HCT116 (cell line): ENCODE data around the gene TLCD2. TPM values are rescaled to one million over a fixed set of nuclear protein-coding genes. Genes with fewer than 3 reads are reported as not detected.

ENCODE experiments used
- ATAC-seq: fragments of 200-7000 bp; cut with Tn5 transposase; 2 replicates; pipeline ENCODE4 v1.9.1; 2020; ENCODE audit warnings: mild to moderate bottlenecking, moderate library complexity
- BruUV-seq: library from RNA; stranded (reverse); fragments of 400-500 nt; replicated peaks from 2 replicates; lab custom pipeline; 2021; lab: Mats Ljungman, UMichigan
- CTCF ChIA-PET: fragments of 300-600 bp; sonication (Branson Sonifier 250); formaldehyde crosslinking; loops from one replicate; lab custom pipeline; 2021; ENCODE audit warnings: antibody characterized with exemption; lab: Charles Lee
- POLR2A ChIA-PET: fragments of 300-600, 350-600 bp; sonication (Branson Sonifier 250); formaldehyde crosslinking; loops from one replicate; lab custom pipeline; 2021; ENCODE audit warnings: antibody characterized with exemption; lab: Charles Lee
- RAD21 ChIA-PET, 2 experiments: fragments of 300-600 bp; sonication (Branson Sonifier 250); formaldehyde crosslinking; loops; one replicate each; lab custom pipeline; 2023; ENCODE audit warnings: low total read pairs in 2 of 2; ENCODE audit not compliant: uncharacterized antibody in 2 of 2, unreplicated experiment in 2 of 2, low non-redundant PET in 1 of 2; lab: Charles Lee
- DNase-seq: peaks from one replicate; pipeline ENCODE4 v3.0.0-alpha.2; 2010; ENCODE audit warnings: low read depth, low spot score
- H2AFZ ChIP-seq: fragments of 200-600 bp; shearing (Covaris generic), sonication (generic); 2 replicates; pipeline ENCODE4 v1.6.1; 2017; ENCODE audit warnings: low read depth, mixed run types, mixed read lengths, antibody characterized with exemption, low read length; ENCODE audit not compliant: poor library complexity, severe bottlenecking
- H3K27ac ChIP-seq: 2 replicates; pipeline ENCODE4 v1.5.1; 2012; ENCODE audit warnings: low read depth, low read length
- H3K27me3 ChIP-seq: fragments of 200-600 bp; sonication (generic); 2 replicates; pipeline ENCODE4 v1.6.1; 2016; ENCODE audit warnings: mixed run types, low read length, mixed read lengths; ENCODE audit not compliant: insufficient read depth
- H3K36me3 ChIP-seq, 2 experiments: fragments of 200-500 bp in 1 of 2; fragments of 200-600 bp in 1 of 2; sonication (Bioruptor generic) in 1 of 2; sonication (generic) in 1 of 2; 2 replicates each; pipeline versions ENCODE4 v1.5.1 to v1.6.1; 2014 to 2016; ENCODE audit warnings: low read length in 2 of 2, inconsistent platforms in 1 of 2, mixed read lengths in 1 of 2, mixed run types in 1 of 2; ENCODE audit not compliant: insufficient read depth in 2 of 2, control insufficient read depth in 1 of 2
- H3K4me1 ChIP-seq, 2 experiments: fragments of 200-600 bp in 1 of 2; sonication (generic) in 1 of 2; 2 replicates each; pipeline versions ENCODE4 v1.5.1 to v1.6.1; 2012 to 2017; ENCODE audit warnings: low read length in 2 of 2, inconsistent platforms in 1 of 2, mild to moderate bottlenecking in 1 of 2, mixed read lengths in 1 of 2, mixed run types in 1 of 2, moderate library complexity in 1 of 2; ENCODE audit not compliant: insufficient read depth in 2 of 2, control insufficient read depth in 1 of 2
- H3K4me2 ChIP-seq: fragments of 200-600 bp; sonication (generic); 2 replicates; pipeline ENCODE4 v1.6.1; 2017; ENCODE audit warnings: mixed run types, low read length, mixed read lengths
- H3K4me3 ChIP-seq, 2 experiments: fragments of 200-600 bp in 1 of 2; sonication (generic) in 1 of 2; replicated peaks in 1 of 2; 2 replicates each; pipeline ENCODE4 v1.5.1; 2011 to 2016; ENCODE audit warnings: low read length in 2 of 2, control low read depth in 1 of 2, low read depth in 1 of 2, mild to moderate bottlenecking in 1 of 2, mixed read lengths in 1 of 2, mixed run types in 1 of 2
- H3K79me2 ChIP-seq: fragments of 200-600 bp; sonication (generic); 2 replicates; pipeline ENCODE4 v1.6.1; 2017; ENCODE audit warnings: mild to moderate bottlenecking, mixed run types, low read length, moderate library complexity, mixed read lengths; ENCODE audit not compliant: insufficient read depth
- H3K9ac ChIP-seq: fragments of 200-600 bp; sonication (generic); 2 replicates; pipeline ENCODE4 v1.6.1; 2016; ENCODE audit warnings: low read length, mixed read lengths
- H3K9me2 ChIP-seq: fragments of 200-600 bp; sonication (generic), shearing (Covaris generic); 2 replicates; pipeline ENCODE4 v1.6.1; 2017; ENCODE audit warnings: mixed run types, mild to moderate bottlenecking, moderate library complexity; ENCODE audit not compliant: insufficient read depth
- H3K9me3 ChIP-seq, 2 experiments: fragments of 200-500 bp in 1 of 2; fragments of 200-600 bp in 1 of 2; sonication (Bioruptor generic) in 1 of 2; sonication (generic) in 1 of 2; 2 replicates each; pipeline ENCODE4 v1.6.1; 2014 to 2017; ENCODE audit warnings: low read length in 2 of 2, mixed read lengths in 2 of 2, inconsistent platforms in 1 of 2, low read depth in 1 of 2, mild to moderate bottlenecking in 1 of 2, mixed run types in 1 of 2, moderate library complexity in 1 of 2; ENCODE audit not compliant: control insufficient read depth in 1 of 2, insufficient read depth in 1 of 2
- H4K20me1 ChIP-seq: fragments of 200-600 bp; sonication (generic), shearing (Covaris generic); 2 replicates; pipeline ENCODE4 v1.6.1; 2017; ENCODE audit warnings: mixed run types, mild to moderate bottlenecking, moderate library complexity; ENCODE audit not compliant: insufficient read depth
- ATF3 ChIP-seq: IDR thresholded peaks from 2 replicates; pipeline ENCODE4 v1.6.1; 2012
- CBX3 ChIP-seq: IDR thresholded peaks from 2 replicates; pipeline ENCODE4 v1.6.1; 2012; ENCODE audit warnings: low read depth
- CEBPB ChIP-seq: IDR thresholded peaks from 2 replicates; pipeline ENCODE4 v1.6.1; 2012; ENCODE audit warnings: low read depth
- ELF1 ChIP-seq: IDR thresholded peaks from 2 replicates; pipeline ENCODE4 v1.6.1; 2012; ENCODE audit warnings: low read depth, borderline replicate concordance
- EZH2 ChIP-seq: fragments of 200-600 bp; sonication (generic); IDR thresholded peaks from 2 replicates; pipeline ENCODE4 v1.6.1; 2017; ENCODE audit warnings: antibody characterized with exemption, mixed run types
- EZH2phosphoT487 ChIP-seq: fragments of 200-600 bp; IDR thresholded peaks from 2 replicates; pipeline ENCODE4 v1.6.1; 2018; ENCODE audit warnings: antibody characterized with exemption, borderline replicate concordance
- FOSL1 ChIP-seq: IDR thresholded peaks from 2 replicates; pipeline ENCODE4 v1.6.1; 2012; ENCODE audit warnings: low read depth
- POLR2AphosphoS5 ChIP-seq: IDR thresholded peaks from 2 replicates; pipeline ENCODE4 v1.6.1; 2011; ENCODE audit warnings: mild to moderate bottlenecking, low read depth, low read length, moderate library complexity
- REST ChIP-seq: IDR thresholded peaks from 2 replicates; pipeline ENCODE4 v1.6.1; 2012; ENCODE audit warnings: low read depth
- SIN3A ChIP-seq: IDR thresholded peaks from 2 replicates; pipeline ENCODE4 v1.6.1; 2012; ENCODE audit warnings: low read depth
- SP1 ChIP-seq: IDR thresholded peaks from 2 replicates; pipeline ENCODE4 v1.6.1; 2012; ENCODE audit warnings: low read depth
- SRF ChIP-seq: IDR thresholded peaks from 2 replicates; pipeline ENCODE4 v1.6.1; 2012; ENCODE audit warnings: low read depth
- TCF7L2 ChIP-seq: IDR thresholded peaks from 2 replicates; pipeline ENCODE4 v1.7.0; 2011; ENCODE audit warnings: borderline replicate concordance, inconsistent platforms; ENCODE audit not compliant: insufficient read depth, insufficient read length; ENCODE audit errors: extremely low read depth
- ZBTB33 ChIP-seq: IDR thresholded peaks from 2 replicates; pipeline ENCODE4 v1.6.1; 2011; ENCODE audit warnings: mild to moderate bottlenecking, low read length, moderate library complexity; ENCODE audit not compliant: insufficient replicate concordance; ENCODE audit errors: extremely low read depth
- ZNF274 ChIP-seq: fragments of 200-500 bp; sonication (Bioruptor generic); IDR thresholded peaks from 2 replicates; pipeline ENCODE4 v1.6.1; 2014; ENCODE audit warnings: mild to moderate bottlenecking, low read depth, low read length, inconsistent platforms
- intact Hi-C: fragments of 100-400 bp; cut with micrococcal nuclease; formaldehyde crosslinking; loops from 2 replicates; pipeline ENCODE4 v1.10.0; 2022
- total RNA-seq: library from RNA; stranded (reverse); gene quantifications from one replicate; pipeline ENCODE4 v1.2.1, GENCODE V29; 2021; ENCODE audit not compliant: unreplicated experiment

Gene TLCD2
- total RNA-seq, 1 experiment from 2014 or later, result 1.8 TPM

- H3K27me3 ChIP-seq, result no peaks in the 10 kb centered on the region
- no peak overlapping the region for H3K4me3 ChIP-seq
- H3K36me3 ChIP-seq, result no peaks in the 10 kb centered on the region
- no peaks in the 10 kb centered on the region for H3K4me1 ChIP-seq
- no peak for TF ChIP-seq SIN3A
- no peak for TF ChIP-seq POLR2AphosphoS5
- no peak for TF ChIP-seq CEBPB
- no peak for TF ChIP-seq ZBTB33
- TF ChIP-seq ELF1, result no peak
- TF ChIP-seq SP1, result no peak
- TF ChIP-seq FOSL1, result no peak
- TF ChIP-seq TCF7L2, result no peak
- TF ChIP-seq EZH2, result no peak
- TF ChIP-seq SRF, result no peak
- no peak for TF ChIP-seq CBX3
- TF ChIP-seq ZNF274, result no peak
- no peak for TF ChIP-seq REST
- no peak for TF ChIP-seq ATF3
- TF ChIP-seq EZH2phosphoT487, result no peak
- RAD21 ChIA-PET, result no interaction called here
- no peaks in the 10 kb centered on the region for H4K20me1 ChIP-seq
- H2AFZ ChIP-seq, result no peak overlapping the region
- POLR2A ChIA-PET, result no interaction called here
- CTCF ChIA-PET, result no interaction called here
- H3K27ac ChIP-seq, result no peak overlapping the region
- H3K9me2 ChIP-seq, result no peaks in the 10 kb centered on the region
- intact Hi-C loops, result no loop called here
- ATAC-seq (no peak), DNase-seq (no peak)
- no peaks in the 10 kb centered on the region for H3K9me3 ChIP-seq
- H3K9ac ChIP-seq, result no peak overlapping the region
- no peaks in the 10 kb centered on the region for H3K79me2 ChIP-seq
- no peak overlapping the region for H3K4me2 ChIP-seq
- BruUV-seq, result no TSS peak
Observed at GRCh38 chr17:1744551-1745512, 34.7 kb upstream of the TLCD2 start.
